Measurements from ENCODE around the gene NPTN. TPM values are rescaled to one million over a fixed set of nuclear protein-coding genes. Genes with fewer than 3 reads are reported as not detected.

Gene NPTN
- total RNA-seq, 1 experiment from 2014 or later: 190 TPM

DNA sequence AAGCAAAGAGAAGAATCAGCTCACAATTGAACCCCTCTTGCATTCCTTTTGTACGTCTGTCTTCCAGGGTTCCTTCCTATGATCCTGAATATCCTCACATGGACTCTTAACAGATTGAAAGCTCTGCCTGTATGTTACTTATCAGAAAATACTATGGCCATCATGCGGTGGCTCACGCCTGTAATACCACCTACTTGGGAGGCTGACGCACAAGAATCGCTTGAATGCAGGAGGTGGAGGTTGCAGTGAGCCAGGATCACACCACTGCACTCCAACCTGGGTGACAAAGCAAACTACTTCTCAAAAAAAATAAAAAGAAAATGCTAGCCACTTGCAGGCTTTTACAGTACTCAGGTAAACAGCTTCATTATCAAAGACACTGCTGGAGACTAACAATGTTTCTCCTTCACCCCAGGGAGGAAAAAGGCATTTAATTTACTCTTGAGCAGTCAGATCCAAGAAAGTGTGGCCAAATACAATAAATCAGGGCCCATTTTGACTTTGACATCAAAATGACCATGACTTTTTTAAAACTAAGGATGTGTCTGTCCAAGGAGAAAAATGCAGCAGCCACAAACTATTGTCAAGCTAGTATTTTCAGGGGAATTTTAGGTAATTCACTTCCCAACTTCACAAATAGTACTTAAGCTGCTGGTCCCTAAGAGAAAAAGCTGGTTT lies 27.3 kb downstream of the NPTN start:
- no TSS peak for BruUV-seq (replicated peaks)
- TF ChIP-seq, protein P1, sequence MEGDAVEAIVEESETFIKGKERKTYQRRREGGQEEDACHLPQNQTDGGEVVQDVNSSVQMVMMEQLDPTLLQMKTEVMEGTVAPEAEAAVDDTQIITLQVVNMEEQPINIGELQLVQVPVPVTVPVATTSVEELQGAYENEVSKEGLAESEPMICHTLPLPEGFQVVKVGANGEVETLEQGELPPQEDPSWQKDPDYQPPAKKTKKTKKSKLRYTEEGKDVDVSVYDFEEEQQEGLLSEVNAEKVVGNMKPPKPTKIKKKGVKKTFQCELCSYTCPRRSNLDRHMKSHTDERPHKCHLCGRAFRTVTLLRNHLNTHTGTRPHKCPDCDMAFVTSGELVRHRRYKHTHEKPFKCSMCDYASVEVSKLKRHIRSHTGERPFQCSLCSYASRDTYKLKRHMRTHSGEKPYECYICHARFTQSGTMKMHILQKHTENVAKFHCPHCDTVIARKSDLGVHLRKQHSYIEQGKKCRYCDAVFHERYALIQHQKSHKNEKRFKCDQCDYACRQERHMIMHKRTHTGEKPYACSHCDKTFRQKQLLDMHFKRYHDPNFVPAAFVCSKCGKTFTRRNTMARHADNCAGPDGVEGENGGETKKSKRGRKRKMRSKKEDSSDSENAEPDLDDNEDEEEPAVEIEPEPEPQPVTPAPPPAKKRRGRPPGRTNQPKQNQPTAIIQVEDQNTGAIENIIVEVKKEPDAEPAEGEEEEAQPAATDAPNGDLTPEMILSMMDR (IDR thresholded peaks at IDR 0.05; ENCODE audit: unreplicated experiment): no peak
- no peak overlapping the region for H3K27ac Mint-ChIP-seq (ENCODE audit: unreplicated experiment)
- peaks cover 8% of the 10 kb centered on the region for H3K4me1 Mint-ChIP-seq (ENCODE audit: low read depth, unreplicated experiment)
- DNase-seq: no peak
- no peaks in the 10 kb centered on the region for H3K27me3 Mint-ChIP-seq (ENCODE audit: unreplicated experiment)
- no peak overlapping the region for H3K4me3 Mint-ChIP-seq (ENCODE audit: low read depth, unreplicated experiment)
- H3K9me3 Mint-ChIP-seq (ENCODE audit: low read depth, unreplicated experiment): no peaks in the 10 kb centered on the region
- intact Hi-C loops (cut with micrococcal nuclease; ENCODE audit: unreplicated experiment): no loop called here
- no peaks in the 10 kb centered on the region for H3K36me3 Mint-ChIP-seq (ENCODE audit: insufficient read depth, unreplicated experiment)
- CTCF ChIA-PET: interaction anchor here (0.6 to 0.8 kb wide), 4 partner anchors 19 to 381 kb away, joined by 3 to 4 read pairs (median 4); no protein-coding TSS in a partner anchor

DNA sequence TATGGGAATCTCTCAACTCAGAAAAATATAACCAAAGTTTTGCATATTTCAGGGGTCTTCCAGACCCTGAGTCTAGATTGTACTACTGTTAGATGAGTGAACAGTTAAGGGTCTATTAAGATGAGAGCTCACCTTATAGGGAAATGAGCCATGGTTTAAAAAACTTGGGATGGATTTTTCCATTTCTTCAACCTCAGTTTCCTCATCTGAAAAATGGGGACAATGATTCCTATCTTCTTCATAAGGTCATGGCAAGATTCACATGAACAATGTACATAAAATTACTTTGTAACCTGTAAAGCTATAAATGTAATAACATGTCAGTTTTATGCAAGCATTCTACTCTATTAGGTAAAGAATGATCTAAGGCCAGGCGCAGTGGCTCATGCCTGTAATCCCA lies 28.7 kb downstream of the NPTN start:
- intact Hi-C loops (cut with micrococcal nuclease; ENCODE audit: unreplicated experiment): no loop called here

GRCh38 chr15:73602992-73603391 lies 30.2 kb downstream of the NPTN start:
- intact Hi-C loops (cut with micrococcal nuclease; ENCODE audit: unreplicated experiment): no loop called here
- Mint-ChIP-seq H3K4me1 (ENCODE audit: low read depth, unreplicated experiment) (peaks cover 19% of the 10 kb centered on the region), H3K4me3 (ENCODE audit: low read depth, unreplicated experiment) (no peak overlapping the region), H3K36me3 (ENCODE audit: insufficient read depth, unreplicated experiment) (no peaks in the 10 kb centered on the region), H3K27me3 (ENCODE audit: unreplicated experiment) (no peaks in the 10 kb centered on the region), H3K27ac (ENCODE audit: unreplicated experiment) (no peak overlapping the region), H3K9me3 (ENCODE audit: low read depth, unreplicated experiment) (no peaks in the 10 kb centered on the region)
- no peak for DNase-seq
- TF ChIP-seq, protein P1 (IDR thresholded peaks at IDR 0.05; ENCODE audit: unreplicated experiment): no peak
- no TSS peak for BruUV-seq (replicated peaks)
- CTCF ChIA-PET: no interaction called here

More for the DNA sequence above, 28.7 kb downstream of the NPTN start:
- TF ChIP-seq, protein P1 (IDR thresholded peaks at IDR 0.05; ENCODE audit: unreplicated experiment): no peak
- Mint-ChIP-seq H3K4me3 (ENCODE audit: low read depth, unreplicated experiment) (no peak overlapping the region), H3K27me3 (ENCODE audit: unreplicated experiment) (no peaks in the 10 kb centered on the region), H3K9me3 (ENCODE audit: low read depth, unreplicated experiment) (no peaks in the 10 kb centered on the region), H3K4me1 (ENCODE audit: low read depth, unreplicated experiment) (peaks cover 14% of the 10 kb centered on the region), H3K36me3 (ENCODE audit: insufficient read depth, unreplicated experiment) (no peaks in the 10 kb centered on the region), H3K27ac (ENCODE audit: unreplicated experiment) (no peak overlapping the region)
- DNase-seq: no peak
- CTCF ChIA-PET: interaction anchor here (0.6 kb wide), 1 partner anchor 1314 kb away, joined by 6 read pairs; no protein-coding TSS in a partner anchor
- no TSS peak for BruUV-seq (replicated peaks)

DNA sequence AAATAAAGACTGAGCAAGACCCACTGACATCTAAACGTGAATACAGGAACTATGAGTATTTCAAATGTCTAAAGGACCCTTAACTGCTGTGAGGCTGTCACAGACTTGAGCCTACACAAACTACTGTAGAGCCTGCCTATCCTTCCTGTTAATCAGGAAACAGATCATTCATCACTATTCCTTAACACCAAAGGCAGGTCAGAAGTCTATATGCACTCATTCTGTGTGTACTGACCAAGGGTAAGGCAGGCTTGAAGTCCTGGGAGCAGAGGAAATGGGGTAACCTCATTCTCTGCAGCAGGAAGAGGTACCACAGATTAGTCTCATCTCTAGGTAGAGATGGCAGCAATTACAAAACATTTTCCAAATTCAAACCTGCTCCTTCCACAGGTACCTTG lies 30.7 kb downstream of the NPTN start:
- no TSS peak for BruUV-seq (replicated peaks)
- no peaks in the 10 kb centered on the region for H3K36me3 Mint-ChIP-seq (ENCODE audit: insufficient read depth, unreplicated experiment)
- no peaks in the 10 kb centered on the region for H3K27me3 Mint-ChIP-seq (ENCODE audit: unreplicated experiment)
- no peaks in the 10 kb centered on the region for H3K9me3 Mint-ChIP-seq (ENCODE audit: low read depth, unreplicated experiment)
- intact Hi-C loops (cut with micrococcal nuclease; ENCODE audit: unreplicated experiment): no loop called here
- H3K4me3 Mint-ChIP-seq (ENCODE audit: low read depth, unreplicated experiment): no peak overlapping the region
- CTCF ChIA-PET: no interaction called here
- peaks cover 19% of the 10 kb centered on the region for H3K4me1 Mint-ChIP-seq (ENCODE audit: low read depth, unreplicated experiment)
- no peak overlapping the region for H3K27ac Mint-ChIP-seq (ENCODE audit: unreplicated experiment)
- TF ChIP-seq, protein P1 (IDR thresholded peaks at IDR 0.05; ENCODE audit: unreplicated experiment): no peak
- no peak for DNase-seq
